ENCODE measurements around the gene ERC2. TPM values are rescaled to one million over a fixed set of nuclear protein-coding genes. Genes with fewer than 3 reads are reported as not detected.

The ERC2 gene
- total RNA-seq, 1 donor from 2014 or later = 0.11 TPM

DNA sequence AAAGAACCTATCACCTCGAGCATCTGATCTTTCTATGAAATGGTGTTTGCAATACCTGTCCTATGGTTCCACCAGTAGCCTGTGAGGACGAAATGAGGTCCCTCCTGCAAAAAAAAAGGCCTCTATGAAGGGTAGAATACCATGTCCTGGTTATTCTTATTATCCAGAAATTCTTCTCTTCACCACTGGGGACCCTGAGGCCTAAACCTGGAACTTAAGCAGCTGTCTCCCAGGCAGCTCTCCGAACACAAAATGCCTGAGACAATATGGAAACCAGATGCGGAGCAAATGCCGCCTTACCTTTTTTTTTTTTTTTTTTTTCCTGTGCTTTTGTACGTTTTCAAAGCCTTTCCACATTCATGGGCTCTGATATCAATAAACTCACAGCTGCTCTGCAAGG is 919.1 kb downstream of the ERC2 start:
- no peaks in the 10 kb centered on the region for H3K4me1 ChIP-seq
- intact Hi-C loops (cut with DNase I) = no loop called here
- H3K27me3 ChIP-seq = no peaks in the 10 kb centered on the region
- H3K36me3 ChIP-seq = no peaks in the 10 kb centered on the region
- H3K9me3 ChIP-seq = no peaks in the 10 kb centered on the region
- TF ChIP-seq, protein P1, sequence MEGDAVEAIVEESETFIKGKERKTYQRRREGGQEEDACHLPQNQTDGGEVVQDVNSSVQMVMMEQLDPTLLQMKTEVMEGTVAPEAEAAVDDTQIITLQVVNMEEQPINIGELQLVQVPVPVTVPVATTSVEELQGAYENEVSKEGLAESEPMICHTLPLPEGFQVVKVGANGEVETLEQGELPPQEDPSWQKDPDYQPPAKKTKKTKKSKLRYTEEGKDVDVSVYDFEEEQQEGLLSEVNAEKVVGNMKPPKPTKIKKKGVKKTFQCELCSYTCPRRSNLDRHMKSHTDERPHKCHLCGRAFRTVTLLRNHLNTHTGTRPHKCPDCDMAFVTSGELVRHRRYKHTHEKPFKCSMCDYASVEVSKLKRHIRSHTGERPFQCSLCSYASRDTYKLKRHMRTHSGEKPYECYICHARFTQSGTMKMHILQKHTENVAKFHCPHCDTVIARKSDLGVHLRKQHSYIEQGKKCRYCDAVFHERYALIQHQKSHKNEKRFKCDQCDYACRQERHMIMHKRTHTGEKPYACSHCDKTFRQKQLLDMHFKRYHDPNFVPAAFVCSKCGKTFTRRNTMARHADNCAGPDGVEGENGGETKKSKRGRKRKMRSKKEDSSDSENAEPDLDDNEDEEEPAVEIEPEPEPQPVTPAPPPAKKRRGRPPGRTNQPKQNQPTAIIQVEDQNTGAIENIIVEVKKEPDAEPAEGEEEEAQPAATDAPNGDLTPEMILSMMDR (IDR thresholded peaks at IDR 0.05) = no peak
- H3K4me3 ChIP-seq = no peak overlapping the region
- DNase-seq (ENCODE audit: low spot score in 2 of 2) = no peak
- H3K27ac ChIP-seq = no peak overlapping the region

DNA sequence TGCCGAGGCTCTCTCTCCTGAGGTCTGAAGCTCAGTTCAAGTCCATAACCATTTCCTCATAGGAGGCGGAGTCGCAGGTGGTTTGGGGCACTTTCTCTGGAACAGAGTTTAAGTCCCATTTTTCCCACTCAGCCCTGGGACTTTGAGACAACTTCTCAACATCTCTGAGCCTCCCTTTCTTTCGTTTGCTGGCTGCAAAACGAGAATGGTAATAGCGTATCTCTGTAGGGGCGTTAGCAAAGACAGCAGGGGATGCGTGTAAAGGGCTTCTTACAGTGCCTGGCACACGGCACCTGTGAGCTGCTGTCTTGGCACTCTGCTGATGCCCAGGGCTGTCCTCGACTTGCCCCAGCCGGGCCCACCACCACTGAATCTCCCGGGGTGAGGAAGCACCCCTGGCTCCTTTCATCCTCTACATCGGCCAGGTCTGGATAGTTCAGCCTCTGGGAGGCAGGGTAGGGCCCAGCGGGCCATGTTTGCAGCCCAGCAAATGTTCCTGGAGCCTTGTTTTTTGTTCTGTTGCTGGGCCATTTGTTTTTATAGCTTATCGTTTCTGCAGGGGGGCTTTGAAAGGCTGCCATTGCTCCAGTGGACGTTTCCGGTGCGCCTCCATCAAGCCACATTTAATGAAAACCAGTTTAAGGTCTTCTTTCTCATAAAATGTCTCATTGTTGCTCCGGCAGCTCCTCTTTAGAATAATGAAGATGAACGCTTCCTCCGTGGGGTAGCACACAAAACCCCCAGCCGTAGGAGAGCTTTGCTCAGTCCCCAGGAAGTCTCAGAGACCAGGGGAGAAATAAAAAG is 921.2 kb downstream of the ERC2 start:
- no peaks in the 10 kb centered on the region for H3K9me3 ChIP-seq
- H3K4me3 ChIP-seq = no peak overlapping the region
- intact Hi-C loops (cut with DNase I) = no loop called here
- TF ChIP-seq, protein P1 (IDR thresholded peaks at IDR 0.05) = no peak
- H3K27ac ChIP-seq = no peak overlapping the region
- H3K27me3 ChIP-seq = no peaks in the 10 kb centered on the region
- H3K4me1 ChIP-seq = no peaks in the 10 kb centered on the region
- no peaks in the 10 kb centered on the region for H3K36me3 ChIP-seq
- no peak for DNase-seq (ENCODE audit: low spot score in 2 of 2)

DNA sequence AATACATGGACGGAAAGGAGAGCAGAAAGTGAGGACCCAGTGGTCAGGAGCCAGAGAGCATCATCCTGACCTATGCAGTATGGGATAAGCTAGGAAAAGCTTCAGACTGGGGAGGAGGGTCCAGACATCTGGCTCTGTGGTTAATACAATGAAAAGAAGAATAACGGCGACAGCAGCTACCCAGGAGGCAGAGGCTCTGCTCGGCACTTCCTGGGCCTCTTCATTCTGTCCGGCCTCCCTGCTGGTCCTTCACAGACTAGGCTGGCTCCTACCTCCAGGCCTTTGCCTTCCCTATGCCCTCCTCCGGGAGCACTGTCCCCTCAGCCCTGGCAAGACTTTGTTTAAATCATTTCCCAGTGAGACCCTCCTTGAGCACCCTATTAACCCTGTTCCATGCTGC is 922.3 kb downstream of the ERC2 start:
- Histone ChIP-seq H3K36me3 (no peaks in the 10 kb centered on the region), H3K4me3 (no peak overlapping the region), H3K27ac (no peak overlapping the region), H3K9me3 (no peaks in the 10 kb centered on the region), H3K27me3 (no peaks in the 10 kb centered on the region), H3K4me1 (no peaks in the 10 kb centered on the region)
- DNase-seq (ENCODE audit: low spot score in 2 of 2) = no peak
- intact Hi-C loops (cut with DNase I) = no loop called here
- TF ChIP-seq, protein P1 (IDR thresholded peaks at IDR 0.05) = no peak

DNA sequence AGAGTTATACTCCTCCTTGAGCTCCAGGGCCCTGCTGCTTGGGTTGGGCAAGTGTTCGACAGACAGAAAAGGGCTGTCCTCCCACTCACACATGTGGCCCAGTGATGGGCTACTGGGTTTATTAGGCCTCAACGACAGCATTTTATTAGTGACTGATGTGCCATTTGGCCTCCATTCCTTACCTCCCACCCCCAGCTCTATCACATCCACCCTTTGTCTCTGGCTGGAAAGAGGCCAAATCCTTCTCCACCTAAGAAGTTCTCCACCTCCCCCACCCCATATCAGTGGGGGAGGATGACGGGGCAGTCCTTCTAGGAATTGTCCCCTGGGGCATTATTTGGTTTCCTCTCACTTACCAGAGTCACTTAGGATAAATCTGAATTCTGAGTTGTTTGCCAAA is 924.0 kb downstream of the ERC2 start:
- H3K27ac ChIP-seq = no peak overlapping the region
- DNase-seq (ENCODE audit: low spot score in 2 of 2) = no peak
- H3K4me1 ChIP-seq = no peaks in the 10 kb centered on the region
- intact Hi-C loops (cut with DNase I) = no loop called here
- H3K27me3 ChIP-seq = no peaks in the 10 kb centered on the region
- TF ChIP-seq, protein P1 (IDR thresholded peaks at IDR 0.05) = no peak
- H3K36me3 ChIP-seq = no peaks in the 10 kb centered on the region
- H3K9me3 ChIP-seq = no peaks in the 10 kb centered on the region
- H3K4me3 ChIP-seq = no peak overlapping the region

DNA sequence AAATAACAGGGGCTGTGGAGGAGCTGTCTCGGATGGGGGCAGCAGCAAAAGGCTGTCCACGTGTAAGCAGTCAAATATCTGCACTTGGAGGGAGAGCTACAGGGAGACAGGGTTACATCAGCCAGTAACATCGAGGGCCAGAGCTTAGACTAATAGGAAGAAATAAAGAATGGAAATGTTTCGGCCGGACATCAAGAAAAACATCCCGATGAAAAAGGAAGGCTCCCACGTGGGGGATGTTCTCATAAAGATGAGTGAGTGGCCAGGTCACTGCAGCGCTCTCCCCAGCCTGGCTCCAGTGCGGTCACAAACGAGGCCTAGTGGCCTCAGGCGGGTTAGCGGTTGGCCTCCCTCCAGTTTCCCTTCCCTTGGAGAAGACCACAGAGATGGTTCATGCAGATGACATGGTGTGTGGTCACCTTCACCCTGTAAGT is 925.1 kb downstream of the ERC2 start:
- Histone ChIP-seq H3K9me3 (no peaks in the 10 kb centered on the region), H3K27ac (no peak overlapping the region), H3K4me1 (no peaks in the 10 kb centered on the region), H3K27me3 (no peaks in the 10 kb centered on the region), H3K36me3 (no peaks in the 10 kb centered on the region), H3K4me3 (no peak overlapping the region)
- TF ChIP-seq, protein P1 (IDR thresholded peaks at IDR 0.05) = no peak
- intact Hi-C loops (cut with DNase I) = no loop called here
- DNase-seq (ENCODE audit: low spot score in 2 of 2) = no peak
